GM18861 (cell line): ENCODE results near the gene ZNF816.
"Not testable (repeated sequence)": the region's sequence is repeated elsewhere in the genome, so short reads cannot be mapped to it uniquely, and the experiment has no call there.

Experiments
- ATAC-seq: cut with Tn5 transposase; IDR thresholded peaks from one replicate; pipeline ENCODE4 v1.9.1; 2021; ENCODE audit not compliant: unreplicated experiment

ZNF816 gene

DNA sequence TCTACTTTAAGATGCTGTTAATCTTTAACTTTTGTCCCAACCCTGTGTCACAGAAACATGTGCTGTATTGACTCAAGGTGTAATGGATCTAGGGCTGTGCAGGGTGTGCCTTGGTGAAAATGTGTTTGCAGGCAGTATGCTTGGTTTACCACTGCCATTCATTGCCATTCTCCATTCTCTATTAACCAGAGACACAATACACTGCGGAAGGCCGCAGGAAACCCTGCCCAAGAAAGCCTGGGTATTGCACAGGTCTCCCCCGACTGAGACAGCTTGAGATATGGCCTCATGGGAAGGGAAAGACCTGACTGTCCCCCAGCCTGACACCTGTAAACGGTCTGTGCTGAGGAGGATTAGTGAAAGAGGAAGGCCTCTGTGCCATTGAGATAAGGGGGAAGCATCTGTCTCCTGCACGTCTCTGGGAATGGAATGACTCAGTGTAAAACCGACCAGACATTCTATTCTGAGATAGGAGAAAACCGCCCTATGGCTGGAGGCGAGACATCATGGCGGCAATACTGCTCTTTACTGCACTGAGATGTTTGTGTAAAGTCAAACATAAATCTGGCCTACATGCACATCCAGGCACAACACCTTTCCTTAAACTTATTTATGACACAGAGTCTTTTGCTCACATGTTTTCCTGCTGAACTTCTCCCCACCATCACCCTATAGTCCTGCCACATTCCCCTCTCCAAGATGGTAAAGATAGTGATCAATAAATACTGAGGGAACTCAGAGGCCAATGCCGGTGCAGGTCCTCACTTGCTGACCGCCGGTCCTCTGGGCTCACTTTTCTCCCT is 26.3 kb downstream of the ZNF816 start:
- no peak for ATAC-seq

DNA sequence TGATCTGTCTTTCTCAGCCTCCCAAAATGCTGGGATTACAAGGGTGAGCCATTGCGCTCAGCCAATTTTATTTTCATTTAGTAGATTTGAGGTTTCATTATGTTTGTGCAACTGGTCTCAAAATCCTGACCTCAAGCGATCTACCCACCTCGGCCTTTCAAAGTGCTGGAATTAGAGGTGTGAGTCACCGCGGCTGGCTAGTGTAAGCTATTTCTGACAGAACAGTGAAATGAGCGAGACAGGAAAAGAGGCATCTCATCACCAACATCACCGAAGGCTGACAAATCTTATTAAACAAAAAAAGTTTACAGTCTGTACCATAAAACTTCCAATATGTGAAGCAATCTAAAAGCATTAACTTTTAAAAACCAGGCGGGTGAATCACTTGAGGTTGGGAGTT is 27.2 kb downstream of the ZNF816 start:
- ATAC-seq: no peak

DNA sequence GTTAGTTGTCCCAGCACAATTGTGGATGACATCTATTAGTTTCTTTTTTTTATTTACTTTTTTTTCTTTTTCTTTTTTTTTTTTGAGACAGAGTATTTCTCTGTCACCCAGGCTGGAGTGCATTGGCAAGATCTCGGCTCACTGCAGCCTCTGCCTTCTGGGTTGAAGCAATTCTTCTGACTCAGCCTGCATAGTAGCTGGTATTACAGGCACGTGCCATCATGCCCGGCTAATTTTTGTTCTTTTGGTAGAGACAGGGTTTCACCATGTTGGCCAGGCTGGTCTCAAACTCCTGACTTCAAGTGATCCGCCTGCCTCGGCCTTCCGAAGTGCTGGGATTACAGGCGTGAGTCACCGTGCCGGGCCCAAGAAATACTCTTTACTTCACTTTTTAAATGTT is 38.0 kb downstream of the ZNF816 start:
- not testable (repeated sequence) for ATAC-seq

DNA sequence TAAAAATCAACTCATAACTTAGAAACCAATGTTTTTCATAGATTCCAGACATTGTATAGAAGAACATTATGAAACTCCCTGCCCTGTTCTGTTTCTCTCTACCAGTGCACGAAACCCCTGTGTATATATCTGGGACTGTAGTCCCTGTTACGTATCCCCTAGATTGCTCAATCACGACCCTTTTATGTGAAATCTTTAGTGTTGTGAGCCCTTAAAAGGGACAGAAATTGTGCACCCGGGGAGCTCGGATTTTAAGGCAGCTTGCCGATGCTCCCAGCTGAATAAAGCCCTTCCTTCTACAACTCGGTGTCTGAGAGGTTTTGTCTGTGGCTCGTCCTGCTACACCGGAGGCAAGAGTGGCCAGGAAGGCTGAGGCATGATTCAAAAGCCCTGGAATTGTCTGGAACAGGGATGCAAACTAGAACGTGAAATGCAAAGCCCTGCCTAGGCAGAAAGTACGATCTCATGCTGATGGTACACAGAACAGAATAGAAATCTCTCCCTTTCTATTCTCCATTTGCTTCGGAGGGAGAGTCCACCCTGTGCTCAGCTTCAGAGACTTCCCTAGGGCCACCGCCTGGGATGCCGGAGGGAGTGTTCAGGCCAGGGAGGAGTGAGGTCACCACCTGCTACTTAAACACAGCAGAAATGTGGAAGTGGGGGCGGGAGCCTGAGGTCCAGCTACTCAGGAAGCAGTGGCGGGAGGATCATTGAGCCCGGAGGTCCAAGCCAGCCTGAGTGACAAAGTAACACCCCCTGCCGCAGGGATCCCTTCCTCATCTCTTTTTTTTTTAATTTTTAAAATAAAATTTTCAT is 38.7 kb downstream of the ZNF816 start:
- ATAC-seq: no peak

DNA sequence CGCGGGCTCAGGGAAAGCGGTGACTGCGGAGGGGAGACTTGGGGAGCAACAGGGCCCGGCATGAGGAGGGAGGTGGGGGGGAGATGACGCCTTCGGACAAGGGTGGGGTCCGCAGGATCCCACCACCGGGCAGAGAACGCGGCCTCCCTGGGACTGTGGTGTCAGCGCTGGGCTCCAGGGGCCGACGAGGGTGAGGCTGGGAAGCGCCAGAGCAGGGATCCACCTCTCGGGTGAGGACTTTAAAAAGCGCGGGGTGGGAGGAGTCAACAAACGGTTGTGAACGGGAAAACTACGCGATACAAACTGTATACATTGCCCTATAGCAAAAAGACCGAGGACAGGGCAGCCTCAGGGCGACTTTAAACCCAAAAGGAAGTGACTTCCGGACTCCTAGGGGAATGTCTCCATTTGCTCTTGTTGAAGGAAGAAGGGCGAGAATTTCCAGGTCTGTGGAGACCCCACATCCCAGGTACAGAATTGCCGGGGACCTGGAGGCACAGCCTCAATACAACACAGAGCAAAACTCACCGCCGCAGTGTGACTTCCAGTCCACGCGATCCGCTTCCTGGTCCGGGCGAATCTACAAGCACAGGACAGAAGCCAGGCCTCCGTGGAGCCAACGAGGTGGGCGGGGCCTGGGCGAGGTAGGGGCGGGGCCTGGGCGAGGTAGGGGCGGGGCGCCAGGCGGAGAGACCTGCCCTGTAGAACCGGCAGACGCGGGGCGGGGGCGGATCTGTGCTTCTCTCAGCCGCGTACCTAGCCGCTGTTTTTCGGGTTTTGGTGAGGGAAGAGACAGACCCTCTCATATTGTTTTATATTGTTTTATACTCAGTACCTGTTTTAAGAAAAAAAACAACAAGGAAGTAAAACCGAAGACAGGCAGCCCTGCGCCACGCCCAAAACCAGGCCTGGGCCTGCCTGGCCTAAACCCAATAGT is 39.6 kb downstream of the ZNF816 start, which contains the start of gene ZNF888:
TSS of gene ZNF888 (minus strand) at position 588 of the 937 bp plus-strand sequence. CDS start 5,555 bp downstream, outside the sequence.
- ATAC-seq: peak; percentile 62

DNA sequence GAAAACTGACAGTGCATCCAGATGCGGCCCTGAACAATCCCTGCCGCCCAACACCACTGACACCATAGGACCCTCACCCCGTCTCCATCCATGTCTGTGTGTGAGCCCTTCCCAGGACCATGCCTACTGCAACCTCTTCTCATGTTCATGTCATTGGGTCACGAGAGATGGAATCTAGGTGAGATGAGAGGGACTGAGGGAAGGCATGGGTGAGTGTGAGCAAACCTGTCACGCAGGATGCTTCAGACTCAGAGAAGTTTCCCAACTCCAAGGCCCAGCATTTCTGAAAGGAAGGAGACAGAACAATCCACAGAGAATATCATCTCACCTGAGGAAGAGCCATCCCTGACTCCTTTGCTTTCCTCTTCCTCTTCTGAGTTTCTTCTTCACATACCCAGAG is 45.1 kb downstream of the ZNF816 start:
- ATAC-seq: no peak

DNA sequence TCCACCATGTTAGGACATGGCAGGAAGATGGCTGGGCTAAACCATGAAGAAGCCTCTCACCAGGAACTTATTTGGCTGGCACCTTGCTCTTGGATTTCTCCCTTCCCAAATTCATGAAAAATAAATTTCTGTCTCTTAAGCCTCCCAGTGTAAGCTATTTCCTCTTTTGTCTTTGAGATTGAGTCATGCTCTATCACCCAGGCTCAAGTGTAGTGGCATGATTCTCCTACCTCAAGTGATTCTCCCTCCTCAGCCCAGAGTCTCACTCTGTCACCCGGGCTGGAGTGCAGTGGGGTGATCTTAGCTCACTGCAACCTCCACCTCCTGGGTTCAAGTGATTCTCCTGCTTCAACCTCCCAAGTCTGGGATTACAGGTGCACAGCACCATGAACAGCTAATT is 52.0 kb downstream of the ZNF816 start:
- no peak for ATAC-seq

DNA sequence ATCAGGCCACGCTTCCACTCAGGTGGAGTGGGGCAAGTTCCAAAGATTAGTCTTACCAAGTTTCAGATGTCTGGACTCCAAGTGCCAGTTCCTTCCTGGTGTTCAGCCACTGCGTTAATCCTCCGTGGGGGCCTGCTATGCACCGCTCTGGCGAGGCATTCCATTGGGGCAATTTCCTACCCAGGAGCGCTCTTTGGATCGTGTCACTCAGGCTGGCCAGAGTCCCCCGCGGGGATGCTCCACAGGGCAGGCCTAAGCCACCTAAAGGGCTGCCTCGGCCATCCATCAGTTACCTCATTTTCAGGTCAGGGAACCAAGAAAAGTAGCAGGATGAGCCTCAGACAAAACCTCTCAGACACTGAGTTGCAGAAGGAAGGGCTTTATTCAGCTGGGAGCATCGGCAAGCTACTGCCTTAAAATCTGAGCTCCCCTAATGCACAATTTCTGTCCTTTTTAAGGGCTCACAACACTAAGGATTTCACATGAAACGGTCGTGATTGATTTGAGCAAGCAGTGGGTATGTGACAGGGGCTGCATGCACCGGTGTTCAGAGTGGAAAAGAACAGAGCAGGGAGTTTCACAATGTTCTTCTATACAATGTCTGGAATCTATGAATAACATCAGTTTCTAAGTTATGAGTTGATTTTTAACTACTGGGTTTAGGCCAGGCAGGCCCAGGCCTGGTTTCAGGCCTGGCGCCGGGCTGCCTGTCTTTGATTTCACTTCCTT is 58.5 kb downstream of the ZNF816 start:
- ATAC-seq: not testable (repeated sequence)

DNA sequence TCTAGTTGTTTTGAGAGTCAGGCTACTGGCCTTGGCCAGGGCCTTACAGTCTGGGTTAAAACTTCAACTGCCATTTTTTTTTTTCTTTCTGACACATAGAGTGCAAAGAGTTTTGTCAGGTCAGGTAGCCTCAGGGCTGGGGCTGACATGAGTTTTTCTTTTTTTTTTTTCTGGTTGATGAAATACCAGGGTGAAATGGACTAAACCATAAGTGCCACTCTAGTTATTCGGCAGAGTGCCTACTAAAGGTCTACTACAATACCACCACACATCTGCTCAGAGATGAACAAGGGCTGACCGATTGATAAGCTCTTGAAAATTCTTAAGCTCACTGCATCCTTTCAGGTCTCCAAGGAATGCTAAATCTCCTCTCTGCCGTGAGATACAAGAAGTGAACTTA is 60.8 kb downstream of the ZNF816 start:
- no peak for ATAC-seq
